Mesenchymal stem cell (in vitro differentiated cells and primary cell): ENCODE measurements around the gene MRPS34.

Experiments
- DNase-seq: peaks from one replicate; pipeline ENCODE4 v3.0.0-alpha.2; 2013
- H2AFZ ChIP-seq: one replicate; pipeline ENCODE4 v1.6.1; 2013; ENCODE audit warnings: low read depth, mild to moderate bottlenecking, control low read depth, inconsistent platforms, low read length, moderate library complexity
- H2AK5ac ChIP-seq: 2 replicates; pipeline ENCODE4 v1.6.1; 2013; ENCODE audit warnings: low read length, moderate library complexity, mild to moderate bottlenecking, inconsistent platforms; ENCODE audit not compliant: severe bottlenecking
- H2BK120ac ChIP-seq: one replicate; pipeline ENCODE4 v1.6.1; 2013; ENCODE audit warnings: low read depth, mild to moderate bottlenecking, inconsistent platforms, low read length, moderate library complexity
- H2BK12ac ChIP-seq, 2 experiments: one replicate each; pipeline ENCODE4 v1.6.1; 2013; ENCODE audit warnings: inconsistent platforms in 2 of 2, low read length in 2 of 2, mild to moderate bottlenecking in 2 of 2, moderate library complexity in 2 of 2, control low read depth in 1 of 2
- H2BK15ac ChIP-seq: one replicate; pipeline ENCODE4 v1.6.1; 2013; ENCODE audit warnings: mild to moderate bottlenecking, low read depth, inconsistent platforms; ENCODE audit not compliant: poor library complexity, severe bottlenecking
- H2BK5ac ChIP-seq: 2 replicates; pipeline ENCODE4 v1.6.1; 2013; ENCODE audit warnings: low read depth, mild to moderate bottlenecking, low read length, control low read depth, inconsistent platforms; ENCODE audit not compliant: poor library complexity, severe bottlenecking
- H3K14ac ChIP-seq, 2 experiments: one replicate each; pipeline ENCODE4 v1.6.1; 2013; ENCODE audit warnings: inconsistent platforms in 2 of 2, low read length in 2 of 2, control low read depth in 1 of 2, mild to moderate bottlenecking in 1 of 2, moderate library complexity in 1 of 2
- H3K18ac ChIP-seq, 2 experiments: one replicate each; pipeline ENCODE4 v1.6.1; 2013; ENCODE audit warnings: inconsistent platforms in 2 of 2, low read length in 2 of 2, control low read depth in 1 of 2, low read depth in 1 of 2, mild to moderate bottlenecking in 1 of 2
- H3K23ac ChIP-seq, 2 experiments: one replicate each; pipeline ENCODE4 v1.6.1; 2013; ENCODE audit warnings: inconsistent platforms in 2 of 2, low read length in 2 of 2, mild to moderate bottlenecking in 2 of 2, moderate library complexity in 2 of 2, control low read depth in 1 of 2
- H3K27ac ChIP-seq: 2 replicates; pipeline ENCODE4 v1.5.1; 2013; ENCODE audit warnings: mild to moderate bottlenecking, moderate library complexity, low read length, control low read depth, inconsistent platforms; ENCODE audit not compliant: poor library complexity, severe bottlenecking
- H3K27me3 ChIP-seq, 2 experiments: 2 replicates each; pipeline versions ENCODE4 v1.6.1 to v1.7.0; 2013; ENCODE audit warnings: low read length in 2 of 2, mild to moderate bottlenecking in 2 of 2, moderate library complexity in 2 of 2, control low read depth in 1 of 2, inconsistent platforms in 1 of 2; ENCODE audit not compliant: control insufficient read depth in 1 of 2, insufficient read depth in 1 of 2
- H3K36me3 ChIP-seq, 2 experiments: 2 replicates each; pipeline versions ENCODE4 v1.6.1 to v1.7.0; 2013; ENCODE audit warnings: low read length in 2 of 2, control low read depth in 1 of 2, inconsistent platforms in 1 of 2, low read depth in 1 of 2, mild to moderate bottlenecking in 1 of 2; ENCODE audit not compliant: insufficient read depth in 2 of 2, control insufficient read depth in 1 of 2
- H3K4ac ChIP-seq, 2 experiments: one replicate each; pipeline ENCODE4 v1.6.1; 2013; ENCODE audit warnings: inconsistent platforms in 2 of 2, low read length in 2 of 2, mild to moderate bottlenecking in 2 of 2, moderate library complexity in 2 of 2, control low read depth in 1 of 2, low read depth in 1 of 2
- H3K4me1 ChIP-seq: 2 replicates; pipeline ENCODE4 v1.6.1; 2013; ENCODE audit warnings: low read depth, low read length, control low read depth; ENCODE audit not compliant: control insufficient read depth, insufficient read depth
- H3K4me2 ChIP-seq: 2 replicates; pipeline ENCODE4 v1.6.1; 2013; ENCODE audit warnings: low read length, mild to moderate bottlenecking, inconsistent platforms; ENCODE audit not compliant: poor library complexity, severe bottlenecking
- H3K4me3 ChIP-seq, 2 experiments: 2 replicates each; pipeline versions ENCODE4 v1.5.1 to v1.7.0; 2013; ENCODE audit warnings: low read length in 2 of 2, mild to moderate bottlenecking in 2 of 2, control low read depth in 1 of 2, low read depth in 1 of 2; ENCODE audit not compliant: insufficient read depth in 1 of 2
- H3K79me1 ChIP-seq: replicated peaks from 2 replicates; pipeline ENCODE4 v1.6.1; 2013; ENCODE audit warnings: mild to moderate bottlenecking, control low read depth, low read length, inconsistent platforms; ENCODE audit not compliant: poor library complexity, severe bottlenecking
- H3K9ac ChIP-seq: 2 replicates; pipeline ENCODE4 v1.7.0; 2013; ENCODE audit warnings: mild to moderate bottlenecking, low read length, moderate library complexity
- H3K9me3 ChIP-seq: 2 replicates; pipeline ENCODE4 v1.7.0; 2013; ENCODE audit warnings: mild to moderate bottlenecking, low read length; ENCODE audit not compliant: control insufficient read depth
- H4K8ac ChIP-seq: one replicate; pipeline ENCODE4 v1.6.1; 2013; ENCODE audit warnings: inconsistent platforms, mild to moderate bottlenecking, low read length, moderate library complexity
- H4K91ac ChIP-seq: one replicate; pipeline ENCODE4 v1.6.1; 2013; ENCODE audit warnings: mild to moderate bottlenecking, low read length, inconsistent platforms
- WGBS: methylation state at CpG from one replicate; pipeline ENCODE4 v1.1.7; 2013; ENCODE audit warnings: mixed read lengths; 5-methylcytosine and 5-hydroxymethylcytosine counted together
- small RNA-seq: library from polyadenylated mRNA; stranded (forward); fragments of <200 nt; extraction: miRNeasy Mini kit (QIAGEN cat#:217004); gene quantifications from one replicate; pipeline ENCODE3, GENCODE V24; 2013; ENCODE audit warnings: low read depth

The MRPS34 gene

DNA sequence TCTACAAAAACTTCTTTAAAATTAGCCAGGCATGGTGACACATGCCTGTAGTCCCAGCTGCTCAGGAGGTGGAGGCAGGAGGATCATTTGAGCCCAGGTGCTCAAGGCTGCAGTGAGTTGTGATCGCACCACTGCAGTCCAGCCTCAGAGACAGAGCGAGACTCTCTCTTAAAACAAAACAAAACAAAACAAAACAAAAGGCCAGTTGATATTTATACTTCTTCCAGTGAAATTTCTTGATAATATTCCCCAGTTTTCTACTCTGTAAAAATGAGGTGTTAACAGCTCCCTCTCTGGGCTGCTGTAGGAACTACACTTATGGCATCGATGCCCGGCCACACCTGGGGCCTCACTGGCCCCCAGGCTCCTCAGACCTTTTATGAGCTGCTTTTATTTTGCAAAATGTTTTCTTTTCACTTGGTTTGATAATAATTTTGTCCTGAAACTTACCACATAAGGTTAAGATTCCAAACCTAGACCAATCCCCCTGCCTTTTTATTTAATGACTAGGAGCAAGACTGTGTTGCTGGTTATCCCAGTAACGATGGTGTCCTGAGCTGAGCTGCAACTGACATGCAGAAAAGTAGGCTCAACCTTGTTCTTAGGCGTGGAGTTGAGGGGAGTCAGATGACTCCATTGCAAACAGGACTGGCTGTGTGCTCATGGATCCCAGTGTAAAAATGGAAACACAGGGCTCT, 49.3 kb downstream of the MRPS34 start:
- Histone ChIP-seq H2BK15ac (peak overlapping the region; percentile 38), H3K9me3 (no peaks in the 10 kb centered on the region), H3K79me1 (peaks cover 36% of the 10 kb centered on the region), H2BK5ac (no peak overlapping the region), H2AFZ (no peak overlapping the region), H4K8ac (no peak overlapping the region), H2BK12ac (no peak overlapping the region), H2BK120ac (peak overlapping the region; percentile 62), H3K4me2 (no peak overlapping the region), H3K4ac (no peak overlapping the region), H3K9ac (peak overlapping the region; percentile 39), H3K27ac (peak overlapping the region; percentile 52), H4K91ac (no peak overlapping the region), H3K36me3 (peaks cover 30 to 38% of the 10 kb centered on the region in 2 experiments), H3K14ac (no peak overlapping the region), H2AK5ac (peak overlapping the region; percentile 17), H3K4me1 (peaks cover 19% of the 10 kb centered on the region), H3K27me3 (no peaks in the 10 kb centered on the region), H3K23ac (no peak overlapping the region), H3K4me3 (no peak overlapping the region), H3K18ac (no peak overlapping the region)
- WGBS, result 55% methylated on average over 5 of the region's 6 CpGs
- peak; percentile 56 for DNase-seq

Small RNA genes within 50 kb of the gene (small RNA-seq; reads per million reads assigned to genes)
- gene MIR3177, result 29.6 reads per million, percentile 89 among the genes with 10 or more reads in this experiment
